H9 (cell line): ENCODE results near the gene ACTR2. TPM values are rescaled to one million over a fixed set of nuclear protein-coding genes. Genes with fewer than 3 reads are reported as not detected.

Experiments used
- DNase-seq: peaks from one replicate; pipeline ENCODE4 v3.0.0-alpha.2; 2017
- H2AFZ ChIP-seq: one replicate; pipeline ENCODE4 v1.6.1; 2013; ENCODE audit warnings: mild to moderate bottlenecking, low read length, control low read depth, moderate library complexity
- H2AK5ac ChIP-seq: 2 replicates; pipeline ENCODE4 v1.6.1; 2013; ENCODE audit warnings: low read length, control low read depth, mixed read lengths; ENCODE audit not compliant: insufficient read length
- H2BK120ac ChIP-seq: one replicate; pipeline ENCODE4 v1.6.1; 2013; ENCODE audit warnings: low read depth, mild to moderate bottlenecking, low read length, control low read depth, inconsistent platforms; ENCODE audit not compliant: poor library complexity, severe bottlenecking
- H2BK12ac ChIP-seq: 2 replicates; pipeline ENCODE4 v1.6.1; 2013; ENCODE audit warnings: low read length, control low read depth, mixed read lengths, low read depth; ENCODE audit not compliant: insufficient read length
- H2BK15ac ChIP-seq: 2 replicates; pipeline ENCODE4 v1.6.1; 2013; ENCODE audit warnings: low read depth, low read length, control low read depth
- H2BK20ac ChIP-seq: one replicate; pipeline ENCODE4 v1.6.1; 2013; ENCODE audit warnings: low read depth, mild to moderate bottlenecking, low read length, control low read depth, inconsistent platforms; ENCODE audit not compliant: poor library complexity, severe bottlenecking
- H2BK5ac ChIP-seq: 2 replicates; pipeline ENCODE4 v1.6.1; 2013; ENCODE audit warnings: low read length, control low read depth, mixed read lengths; ENCODE audit not compliant: insufficient read length
- H3K14ac ChIP-seq: 2 replicates; pipeline ENCODE4 v1.6.1; 2013; ENCODE audit warnings: low read length, control low read depth; ENCODE audit not compliant: insufficient read depth
- H3K18ac ChIP-seq: 2 replicates; pipeline ENCODE4 v1.6.1; 2013; ENCODE audit warnings: low read depth, mild to moderate bottlenecking, mixed read lengths, low read length, control low read depth; ENCODE audit not compliant: insufficient read length
- H3K23ac ChIP-seq: 2 replicates; pipeline ENCODE4 v1.6.1; 2013; ENCODE audit warnings: low read length, control low read depth, mixed read lengths, low read depth; ENCODE audit not compliant: insufficient read length
- H3K23me2 ChIP-seq: 2 replicates; pipeline ENCODE4 v1.6.1; 2013; ENCODE audit warnings: low read depth, mild to moderate bottlenecking, mixed read lengths, low read length, control low read depth; ENCODE audit not compliant: insufficient read length, poor library complexity, severe bottlenecking
- H3K27ac ChIP-seq: 2 replicates; pipeline ENCODE4 v1.5.1; 2013; ENCODE audit warnings: low read length, control low read depth, mixed read lengths, low read depth; ENCODE audit not compliant: insufficient read length
- H3K27me3 ChIP-seq: 2 replicates; pipeline ENCODE4 v1.6.1; 2013; ENCODE audit warnings: low read length, control low read depth, inconsistent platforms; ENCODE audit not compliant: insufficient read depth
- H3K4ac ChIP-seq: 2 replicates; pipeline ENCODE4 v1.6.1; 2013; ENCODE audit warnings: low read depth, mild to moderate bottlenecking, control low read depth, inconsistent platforms, low read length, moderate library complexity
- H3K4me1 ChIP-seq: 2 replicates; pipeline ENCODE4 v1.6.1; 2013; ENCODE audit warnings: low read length, control low read depth, inconsistent platforms; ENCODE audit not compliant: insufficient read depth
- H3K4me2 ChIP-seq: 2 replicates; pipeline ENCODE4 v1.6.1; 2013; ENCODE audit warnings: low read length, control low read depth, mixed read lengths; ENCODE audit not compliant: insufficient read length, insufficient read depth
- H3K56ac ChIP-seq: 2 replicates; pipeline ENCODE4 v1.6.1; 2013; ENCODE audit warnings: low read depth, mild to moderate bottlenecking, mixed read lengths, low read length, control low read depth; ENCODE audit not compliant: insufficient read length
- H3K79me1 ChIP-seq: 2 replicates; pipeline ENCODE4 v1.6.1; 2013; ENCODE audit warnings: low read depth, mild to moderate bottlenecking, moderate library complexity, low read length, control low read depth, inconsistent platforms; ENCODE audit not compliant: insufficient read depth, poor library complexity, severe bottlenecking
- H3K79me2 ChIP-seq: 2 replicates; pipeline ENCODE4 v1.6.1; 2013; ENCODE audit warnings: low read length, control low read depth, inconsistent platforms; ENCODE audit not compliant: insufficient read depth
- H3K9ac ChIP-seq: 2 replicates; pipeline ENCODE4 v1.6.1; 2013; ENCODE audit warnings: low read length, control low read depth, mixed read lengths; ENCODE audit not compliant: insufficient read length; ENCODE audit errors: extremely low read depth
- H3K9me3 ChIP-seq: one replicate; pipeline ENCODE4 v1.6.1; 2013; ENCODE audit warnings: low read depth, low read length, inconsistent platforms; ENCODE audit not compliant: control insufficient read depth
- H3T11ph ChIP-seq: one replicate; pipeline ENCODE4 v1.6.1; 2013; ENCODE audit warnings: mild to moderate bottlenecking, low read length, control low read depth, inconsistent platforms
- H4K20me1 ChIP-seq: one replicate; pipeline ENCODE4 v1.6.1; 2013; ENCODE audit not compliant: control insufficient read depth, insufficient read length, insufficient read depth
- H4K5ac ChIP-seq: 2 replicates; pipeline ENCODE4 v1.6.1; 2013; ENCODE audit warnings: low read depth, mild to moderate bottlenecking, mixed read lengths, low read length, control low read depth; ENCODE audit not compliant: insufficient read length
- H4K8ac ChIP-seq: replicated peaks from 2 replicates; pipeline ENCODE4 v1.6.1; 2013; ENCODE audit warnings: low read length, control low read depth, mixed read lengths, low read depth; ENCODE audit not compliant: insufficient read length
- H4K91ac ChIP-seq: 2 replicates; pipeline ENCODE4 v1.6.1; 2013; ENCODE audit warnings: low read depth, mild to moderate bottlenecking, moderate library complexity, mixed read lengths, low read length, control low read depth; ENCODE audit not compliant: insufficient read length
- H3K27ac Mint-ChIP-seq, 3 experiments: 2 replicates in 2 of 3; 3 replicates in 1 of 3; pipeline ENCODE4 v1.8.0; 2020 to 2021; ENCODE audit warnings: mixed read lengths in 3 of 3, mild to moderate bottlenecking in 1 of 3, moderate library complexity in 1 of 3
- H3K27me3 Mint-ChIP-seq: 2 replicates; pipeline ENCODE4 v1.8.0; 2021; ENCODE audit warnings: low read depth, mild to moderate bottlenecking, moderate library complexity, mixed read lengths
- H3K36me3 Mint-ChIP-seq, 3 experiments: 2 replicates in 2 of 3; 3 replicates in 1 of 3; pipeline ENCODE4 v1.8.0; 2020 to 2021; ENCODE audit warnings: low read depth in 3 of 3, mixed read lengths in 3 of 3; ENCODE audit not compliant: insufficient read depth in 1 of 3
- H3K4me1 Mint-ChIP-seq, 2 experiments: 2 replicates each; pipeline ENCODE4 v1.8.0; 2020; ENCODE audit warnings: mixed read lengths in 2 of 2
- H3K4me3 Mint-ChIP-seq, 2 experiments: 2 replicates in 1 of 2; 3 replicates in 1 of 2; pipeline ENCODE4 v1.8.0; 2020 to 2021; ENCODE audit warnings: mild to moderate bottlenecking in 2 of 2, mixed read lengths in 2 of 2, moderate library complexity in 1 of 2
- H3K9me3 Mint-ChIP-seq, 2 experiments: 2 replicates in 1 of 2; 3 replicates in 1 of 2; pipeline ENCODE4 v1.8.0; 2020; ENCODE audit warnings: mild to moderate bottlenecking in 2 of 2, mixed read lengths in 2 of 2, moderate library complexity in 1 of 2
- CTCF ChIP-seq: fragments of 200-600 bp; sonication (generic); conservative IDR thresholded peaks from 3 replicates; pipeline ENCODE4 v1.8.0; 2021; ENCODE audit warnings: antibody characterized with exemption, mild to moderate bottlenecking
- WGBS: extraction: QIAGEN DNeasy Blood & Tissue Kit; methylation state at CpG from one replicate; pipeline ENCODE4 v1.1.7; 2013; ENCODE audit warnings: missing lambda C conversion rate, low lambda C conversion rate, mixed read lengths; ENCODE audit not compliant: insufficient read length; ENCODE audit errors: extremely low coverage; 5-methylcytosine and 5-hydroxymethylcytosine counted together
- total RNA-seq: library from RNA; stranded (reverse); gene quantifications from 2 replicates; pipeline ENCODE4 v1.2.1, GENCODE V29; 2021

The ACTR2 gene
- total RNA-seq, 1 experiment from 2014 or later, result 176 TPM

- no CpG with 5 or more reads among the region's 6 CpGs for WGBS
- no peaks in the 10 kb centered on the region for H3K36me3 Mint-ChIP-seq
- DNase-seq, result no peak
These were observed 67.1 kb downstream of the ACTR2 start for GRCh38 chr2:65294701-65295100.

More at GRCh38 chr2:65294701-65295100, 67.1 kb downstream of the ACTR2 start:
- H3K79me2 ChIP-seq, result no peaks in the 10 kb centered on the region
- H3K23ac ChIP-seq, result no peak overlapping the region
- H2BK20ac ChIP-seq, result no peak overlapping the region
- no peak overlapping the region for H3K27ac ChIP-seq
- no peak for TF ChIP-seq CTCF
- no peak overlapping the region for H4K91ac ChIP-seq
- Mint-ChIP-seq H3K27ac (no peak overlapping the region), H3K9me3 (no peaks in the 10 kb centered on the region), H3K27me3 (peaks cover 68% of the 10 kb centered on the region), H3K4me1 (peaks cover 6 to 13% of the 10 kb centered on the region in 2 experiments), H3K4me3 (no peak overlapping the region)
- no peak overlapping the region for H2BK15ac ChIP-seq
- no peak overlapping the region for H3K9ac ChIP-seq
- no peaks in the 10 kb centered on the region for H3K27me3 ChIP-seq
- H3K4ac ChIP-seq, result no peak overlapping the region
- no peaks in the 10 kb centered on the region for H3K9me3 ChIP-seq
- H3K79me1 ChIP-seq, result no peaks in the 10 kb centered on the region
- H3T11ph ChIP-seq, result no peak overlapping the region
- no peak overlapping the region for H3K18ac ChIP-seq
- no peaks in the 10 kb centered on the region for H4K20me1 ChIP-seq
- H2AK5ac ChIP-seq, result no peak overlapping the region
- no peaks in the 10 kb centered on the region for H3K4me1 ChIP-seq
- H2BK12ac ChIP-seq, result no peak overlapping the region
- no peak overlapping the region for H2AFZ ChIP-seq
- H4K5ac ChIP-seq, result no peak overlapping the region
- H2BK5ac ChIP-seq, result no peak overlapping the region
- H2BK120ac ChIP-seq, result no peak overlapping the region
- H3K4me2 ChIP-seq, result no peak overlapping the region
- no peaks in the 10 kb centered on the region for H3K23me2 ChIP-seq
- no peak overlapping the region for H3K56ac ChIP-seq
- no peak overlapping the region for H4K8ac ChIP-seq
- H3K14ac ChIP-seq, result no peak overlapping the region
